GM19468 (cell line): Measurements from ENCODE around the gene EIF5B.

Experiments
- ATAC-seq: cut with Tn5 transposase; IDR thresholded peaks from one replicate; pipeline ENCODE4 v1.9.1; 2021; ENCODE audit warnings: mild to moderate bottlenecking, moderate library complexity, moderate number of reproducible peaks; ENCODE audit not compliant: unreplicated experiment; ENCODE audit errors: extremely low read depth

EIF5B gene

DNA sequence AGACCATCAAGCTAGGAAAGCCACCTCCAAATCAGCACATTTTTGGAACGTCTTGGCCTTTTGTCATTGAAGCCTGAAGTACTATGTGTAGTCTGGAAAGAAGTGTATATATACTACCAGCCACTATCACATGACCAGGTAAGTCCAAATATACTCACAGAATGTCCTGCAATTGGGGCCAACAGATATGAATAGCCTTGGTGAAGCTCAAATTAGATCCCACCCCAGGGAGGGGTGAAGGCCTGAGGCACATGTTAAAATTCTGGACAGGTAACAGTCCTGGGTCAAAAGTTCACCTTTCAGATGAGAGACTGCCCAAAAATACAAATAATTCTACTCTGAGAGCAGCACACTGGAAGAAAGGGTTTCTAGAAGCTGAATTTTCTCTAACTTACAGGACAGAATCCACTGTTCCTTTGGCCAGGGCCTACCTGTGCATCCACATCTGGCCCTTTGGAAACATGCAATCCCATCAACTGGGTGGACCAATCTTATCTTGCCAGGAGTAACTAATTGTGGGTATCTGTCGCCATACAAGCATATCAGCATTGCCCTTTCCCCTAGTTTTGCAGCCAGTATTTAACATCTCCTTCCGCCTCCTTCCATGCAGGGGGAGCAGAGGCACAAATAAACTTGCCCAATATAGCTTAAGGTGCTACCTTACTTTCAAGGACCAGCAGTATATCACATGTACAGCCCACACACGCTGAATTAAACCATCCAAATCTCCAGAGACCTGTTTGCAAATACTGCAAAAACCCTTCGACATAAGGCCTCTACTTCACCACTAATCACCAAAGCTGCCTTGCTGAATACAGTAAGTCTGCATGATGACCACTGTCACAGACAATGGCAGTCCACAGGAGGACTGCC, 67.8 kb downstream of the EIF5B start:
- no peak for ATAC-seq

DNA sequence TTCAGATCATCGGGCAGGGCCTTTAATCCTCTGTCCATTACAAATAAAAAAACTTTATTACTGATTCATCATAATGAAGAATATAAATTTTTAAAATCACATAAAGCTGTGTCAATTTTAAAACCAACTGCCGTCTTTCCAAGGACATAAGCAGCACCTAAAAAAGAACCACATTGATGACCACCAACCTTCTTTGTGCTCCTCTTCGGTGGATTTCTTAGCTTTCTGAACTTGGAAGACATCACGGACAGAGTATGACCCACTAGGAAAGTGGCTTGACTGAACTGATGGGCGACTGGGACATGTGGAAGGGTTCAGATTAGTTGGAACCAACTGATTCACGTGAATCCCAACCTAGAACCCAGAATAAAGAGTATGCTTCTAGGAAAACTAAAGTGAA, 68.9 kb downstream of the EIF5B start:
- no peak for ATAC-seq

DNA sequence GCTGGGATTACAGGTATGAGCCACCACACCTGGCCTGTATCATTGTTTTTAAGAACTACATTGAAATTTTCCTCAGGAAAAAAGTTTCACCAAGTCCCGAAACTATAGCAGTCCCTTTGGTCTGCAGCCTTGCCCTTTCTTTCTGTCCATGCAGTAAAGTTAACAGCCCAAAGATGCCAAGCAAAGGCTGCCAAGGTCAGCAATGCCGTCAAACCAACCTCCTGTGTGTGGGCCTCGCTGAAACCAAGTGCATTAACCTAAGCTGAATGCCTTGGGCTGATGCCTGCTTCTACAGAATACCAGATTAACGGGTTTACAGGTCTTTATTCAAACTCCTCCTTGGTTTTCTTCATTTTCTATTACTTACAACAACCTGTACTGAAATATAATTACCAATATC, 73.1 kb downstream of the EIF5B start:
- ATAC-seq, result no peak

- no peak for ATAC-seq
These were observed 77.4 kb downstream of the EIF5B start for GRCh38 chr2:99414566-99414965.

- ATAC-seq, result no peak
These were observed 80.2 kb downstream of the EIF5B start for GRCh38 chr2:99417396-99417795.

DNA sequence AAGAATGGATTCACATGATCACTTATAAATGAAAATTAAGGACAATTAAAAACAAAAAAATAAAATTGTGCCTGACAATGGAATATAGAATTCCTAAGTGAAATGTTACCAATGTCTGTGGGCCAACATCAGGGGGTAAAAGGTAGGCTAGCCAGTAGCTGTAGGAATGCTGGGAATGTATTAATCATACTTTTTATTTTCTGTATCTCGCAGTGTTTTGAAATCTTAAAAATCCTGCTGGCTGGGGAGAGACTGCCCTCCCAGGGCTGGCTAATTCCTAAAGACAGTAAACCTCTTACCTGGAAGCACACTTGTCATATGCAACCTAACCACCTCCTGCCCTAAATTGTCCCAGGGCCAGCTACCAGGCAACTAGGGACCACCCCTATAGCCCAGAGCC, 82.8 kb downstream of the EIF5B start:
- no peak for ATAC-seq

GRCh38 chr2:99420751-99421299, 83.6 kb downstream of the EIF5B start:
- ATAC-seq, result no peak

DNA sequence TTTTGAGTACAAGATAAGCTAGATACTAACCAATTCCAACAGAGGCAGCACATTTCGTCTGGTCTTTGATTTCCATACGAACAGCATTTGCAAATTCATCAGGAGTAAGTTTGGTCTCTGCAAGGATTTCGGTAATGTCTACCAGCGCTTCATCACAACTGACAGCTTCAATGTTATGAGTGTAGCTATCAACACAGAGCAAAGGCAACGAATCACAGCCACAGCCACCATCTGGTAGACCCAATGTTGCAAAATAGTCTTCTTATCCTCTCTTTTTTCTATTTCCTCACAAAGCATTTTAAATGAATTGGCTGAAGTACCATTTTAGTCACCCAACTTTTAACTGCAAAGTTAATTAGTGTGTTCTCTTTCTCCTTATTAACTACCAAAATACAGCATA, 84.3 kb downstream of the EIF5B start:
- no peak for ATAC-seq

DNA sequence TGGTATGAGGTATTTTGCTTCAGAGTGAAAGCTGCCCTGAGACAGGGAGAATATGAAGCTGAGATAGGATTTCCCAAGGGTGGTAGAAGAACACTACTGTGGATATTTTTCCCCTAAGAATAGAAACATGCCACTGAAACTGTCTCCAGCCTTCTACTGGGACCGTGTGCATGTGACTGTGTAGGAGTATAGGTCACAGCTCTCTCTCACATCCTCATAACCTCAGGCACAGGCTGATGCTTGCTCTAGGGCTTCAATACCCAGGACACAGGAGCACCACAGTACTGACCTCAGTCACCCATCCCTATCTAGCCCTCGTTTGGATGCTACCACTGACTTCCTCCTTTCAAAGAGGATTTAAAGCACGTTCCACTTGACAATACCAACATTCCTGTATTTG, 85.4 kb downstream of the EIF5B start:
- ATAC-seq, result no peak

- ATAC-seq, result no peak
These were observed 87.2 kb downstream of the EIF5B start for GRCh38 chr2:99424371-99424770.

- ATAC-seq, result no peak
These were observed 87.8 kb downstream of the EIF5B start for GRCh38 chr2:99425022-99425421.

GRCh38 chr2:99430614-99431291, 93.6 kb downstream of the EIF5B start:
- no peak for ATAC-seq

- ATAC-seq, result no peak
These were observed 94.5 kb downstream of the EIF5B start for GRCh38 chr2:99431587-99432275.

- ATAC-seq, result no peak
These were observed 96.2 kb downstream of the EIF5B start for GRCh38 chr2:99433340-99433739.

DNA sequence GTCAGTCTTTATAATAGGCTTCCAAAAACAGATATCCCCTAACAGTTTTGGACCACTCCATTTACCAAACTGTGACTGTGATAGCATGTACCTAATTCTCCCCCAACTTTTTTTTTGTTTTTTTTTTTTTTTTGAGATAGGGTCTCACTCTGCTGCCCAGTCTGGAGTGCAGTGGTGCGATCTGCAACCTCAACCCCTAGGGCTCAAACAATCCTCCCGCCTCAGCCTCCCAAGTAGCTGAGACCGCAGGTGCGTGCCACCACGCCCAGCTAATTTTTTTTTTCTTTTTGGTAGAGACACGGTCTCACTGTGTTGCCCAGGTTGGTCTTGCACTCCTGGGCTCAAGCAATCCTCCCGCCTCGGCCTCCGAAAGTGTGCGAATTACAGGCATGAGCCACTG, 99.7 kb downstream of the EIF5B start:
- no peak for ATAC-seq

DNA sequence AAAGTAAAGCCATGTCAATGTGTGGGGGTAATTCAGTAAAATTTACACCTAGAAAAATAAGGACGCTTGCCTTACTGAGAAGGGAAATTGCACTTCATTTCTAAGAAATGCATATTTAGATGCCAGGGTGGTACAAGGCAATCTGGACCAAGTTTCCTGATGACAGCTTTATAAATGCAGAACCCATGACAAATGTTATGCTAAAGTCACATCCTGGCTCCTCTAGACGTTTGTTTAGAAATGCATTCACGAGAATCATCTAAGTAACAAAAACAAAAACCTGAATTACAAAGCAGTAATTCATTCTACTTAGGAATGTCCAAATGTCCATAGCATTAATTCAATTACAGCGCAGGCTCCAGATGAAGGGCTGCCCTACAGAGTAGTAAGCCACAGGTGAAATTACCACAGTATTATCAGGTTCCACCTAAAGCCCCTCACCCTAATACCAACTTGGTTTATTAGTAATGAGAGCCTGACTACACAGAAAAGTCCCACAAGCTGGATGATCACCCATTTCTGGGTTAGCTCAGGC, 102.8 kb downstream of the EIF5B start:
- no peak for ATAC-seq

- no peak for ATAC-seq
These were observed 105.6 kb downstream of the EIF5B start for GRCh38 chr2:99442837-99443236.

DNA sequence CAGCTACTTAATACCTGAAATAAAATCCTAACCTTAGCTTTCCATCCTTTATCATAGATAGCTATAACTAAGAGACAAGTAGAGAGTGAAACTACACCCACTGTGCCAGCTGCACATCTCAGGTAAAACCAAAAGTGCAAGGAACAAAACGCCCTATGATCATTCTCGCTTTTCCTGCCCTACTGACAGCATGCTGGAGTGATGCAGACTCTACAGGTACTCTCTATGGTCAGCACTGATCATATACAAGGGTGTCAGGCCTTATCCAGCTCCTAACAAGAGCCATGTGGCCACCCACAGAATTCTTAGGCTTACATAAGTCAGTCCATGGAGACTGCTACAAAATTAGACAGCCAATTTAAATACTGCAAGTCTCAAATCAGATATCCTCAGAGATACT, 107.0 kb downstream of the EIF5B start:
- no peak for ATAC-seq

GRCh38 chr2:99445065-99445464, 107.9 kb downstream of the EIF5B start:
- no peak for ATAC-seq

DNA sequence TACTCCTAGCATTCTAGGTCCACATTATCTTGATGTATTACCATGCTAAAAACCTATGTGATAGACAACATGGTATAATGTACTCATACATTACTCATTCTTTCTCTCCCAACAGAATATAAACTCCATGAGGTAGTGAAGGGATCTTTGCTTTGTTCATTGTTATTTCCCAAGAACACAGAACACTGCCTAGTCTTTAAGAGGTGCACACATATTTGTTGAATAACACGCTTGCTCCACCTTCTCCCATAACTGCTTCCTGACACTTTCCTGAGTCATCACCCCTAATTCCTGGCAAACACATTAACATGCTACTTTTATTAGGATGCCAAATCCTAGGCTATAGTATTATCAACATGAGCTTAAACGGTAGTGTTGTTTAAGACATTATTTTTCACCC, 111.4 kb downstream of the EIF5B start:
- no peak for ATAC-seq

DNA sequence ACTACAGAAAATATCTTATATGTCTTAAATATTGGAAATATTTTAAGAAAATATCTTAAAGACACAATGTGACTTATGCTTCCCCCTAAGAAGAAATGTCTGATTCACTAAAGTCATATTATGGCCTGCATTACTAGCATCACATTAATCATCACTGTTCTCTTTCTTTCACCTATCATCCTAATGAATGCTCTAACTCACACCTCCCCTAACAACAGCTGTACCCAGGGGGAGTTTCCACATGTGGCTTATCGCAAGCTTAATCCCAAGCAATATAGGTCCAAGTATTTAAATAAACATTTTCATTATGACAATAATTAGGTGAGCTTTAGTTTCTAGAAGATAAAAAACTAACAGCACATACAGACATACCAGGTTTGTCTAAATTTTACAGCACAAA, 113.0 kb downstream of the EIF5B start:
- no peak for ATAC-seq
